Activated T-cell treated with anti-CD3 and anti-CD28 coated beads, Interleukin-2, amount 50 U/mL, for 72 hours (primary cell): ENCODE data around the gene ST7. TPM values are rescaled to one million over a fixed set of nuclear protein-coding genes. Genes with fewer than 3 reads are reported as not detected.

Experiments
- ATAC-seq, 2 donors: fragments of 150-1000 bp; cut with Tn5 transposase; replicated peaks in 1 of 2; 2 replicates each; pipeline ENCODE4 v1.10.0; 2021; ENCODE audit warnings: moderate library complexity in 2 of 2, mild to moderate bottlenecking in 1 of 2
- DNase-seq, 2 donors: peaks; one replicate each; pipeline ENCODE4 v3.0.0; 2021 to 2022; ENCODE audit warnings: mixed read lengths in 1 of 2
- H3K27ac Mint-ChIP-seq: one replicate; pipeline ENCODE4 v1.8.0; 2022; ENCODE audit warnings: mild to moderate bottlenecking, moderate library complexity, mixed read lengths
- H3K27me3 Mint-ChIP-seq: one replicate; pipeline ENCODE4 v1.8.0; 2022; ENCODE audit warnings: low read depth, mixed read lengths
- H3K36me3 Mint-ChIP-seq, 2 donors: one replicate each; pipeline ENCODE4 v1.8.0; 2022; ENCODE audit warnings: mixed read lengths in 2 of 2, mild to moderate bottlenecking in 1 of 2; ENCODE audit not compliant: insufficient read depth in 2 of 2
- H3K4me1 Mint-ChIP-seq: one replicate; pipeline ENCODE4 v1.8.0; 2022; ENCODE audit warnings: low read depth, mixed read lengths
- H3K4me3 Mint-ChIP-seq, 2 donors: one replicate each; pipeline ENCODE4 v1.8.0; 2022; ENCODE audit warnings: mild to moderate bottlenecking in 2 of 2, mixed read lengths in 2 of 2, moderate library complexity in 2 of 2
- H3K9me3 Mint-ChIP-seq, 2 donors: one replicate each; pipeline ENCODE4 v1.8.0; 2022; ENCODE audit warnings: mixed read lengths in 2 of 2
- total RNA-seq, 2 donors: library from RNA; stranded (reverse); gene quantifications; one replicate each; pipeline ENCODE4 v1.2.3, GENCODE V29; 2022

ST7 gene
- total RNA-seq, 2 donors from 2014 or later: 6.2 to 7.2 TPM

GRCh38 chr7:116991233-116991632 lies 37.9 kb downstream of the ST7 start:
- ATAC-seq (no peak), DNase-seq (no peak)
- Mint-ChIP-seq H3K36me3 (peaks cover 1 to 5% of the 10 kb centered on the region in 2 donors), H3K4me3 (no peak overlapping the region), H3K27ac (no peak overlapping the region), H3K4me1 (peaks cover 6% of the 10 kb centered on the region), H3K27me3 (peaks cover 13% of the 10 kb centered on the region), H3K9me3 (no peaks in the 10 kb centered on the region)

DNA sequence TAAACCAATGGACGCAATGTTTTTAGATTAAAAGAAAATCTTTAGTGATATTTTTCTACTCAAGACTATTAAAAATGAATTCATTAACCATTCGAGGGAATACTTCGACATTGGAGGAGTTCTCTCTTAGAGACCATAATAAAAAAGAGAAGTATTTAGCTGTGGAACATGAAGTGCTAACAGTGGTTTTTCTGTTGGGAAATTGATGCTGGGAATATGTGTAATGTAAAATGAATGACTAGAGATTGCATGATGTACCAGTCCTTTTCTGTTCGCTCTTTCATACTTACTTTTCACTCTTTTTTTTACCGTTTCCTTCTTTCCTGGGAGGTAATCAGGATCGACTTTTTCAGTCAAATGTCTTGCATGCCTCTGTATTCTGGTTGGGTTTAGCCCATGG lies 41.3 kb downstream of the ST7 start:
- Mint-ChIP-seq H3K4me1 (no peaks in the 10 kb centered on the region), H3K27ac (no peak overlapping the region), H3K9me3 (no peaks in the 10 kb centered on the region), H3K4me3 (no peak overlapping the region), H3K27me3 (peaks cover 13% of the 10 kb centered on the region), H3K36me3 (peaks cover 1 to 5% of the 10 kb centered on the region in 2 donors)
- no peak for DNase-seq
- no peak for ATAC-seq

- peaks cover 0 to under 1% of the 10 kb centered on the region in 2 donors for H3K36me3 Mint-ChIP-seq
- H3K4me3 Mint-ChIP-seq: no peak overlapping the region
- H3K4me1 Mint-ChIP-seq: no peaks in the 10 kb centered on the region
Observed at GRCh38 chr7:116997972-116998371, 44.7 kb downstream of the ST7 start.

GRCh38 chr7:116998567-116999175 lies 45.4 kb downstream of the ST7 start:
- Mint-ChIP-seq H3K9me3 (no peaks in the 10 kb centered on the region), H3K4me3 (no peak overlapping the region), H3K27me3 (peaks cover 13% of the 10 kb centered on the region), H3K36me3 (no peaks in the 10 kb centered on the region), H3K27ac (no peak overlapping the region), H3K4me1 (no peaks in the 10 kb centered on the region)
- ATAC-seq (no peak), DNase-seq (no peak)

More at GRCh38 chr7:116997972-116998371, 44.7 kb downstream of the ST7 start:
- H3K27ac Mint-ChIP-seq: no peak overlapping the region
- H3K27me3 Mint-ChIP-seq: peaks cover 13% of the 10 kb centered on the region
- H3K9me3 Mint-ChIP-seq: no peaks in the 10 kb centered on the region
- DNase-seq (no peak), ATAC-seq (no peak)

DNA sequence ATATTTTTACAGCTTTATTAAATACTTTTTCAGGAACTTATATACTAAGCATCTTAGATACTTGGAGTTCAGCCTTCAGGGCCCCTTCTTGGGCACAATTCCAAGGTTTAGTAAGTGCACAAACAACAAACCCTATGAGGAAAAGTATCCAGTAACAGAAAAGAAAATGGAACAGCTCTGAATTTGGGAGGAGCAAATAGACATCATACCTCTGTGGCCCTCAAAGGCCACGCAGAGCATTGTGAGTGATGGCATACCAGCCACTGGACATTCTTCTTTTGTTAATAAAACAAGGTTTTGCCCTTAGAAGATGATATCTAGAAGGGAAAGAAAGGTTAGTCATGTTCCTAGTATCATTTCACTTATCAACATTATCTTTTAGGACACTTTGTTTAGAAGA lies 46.0 kb downstream of the ST7 start:
- no peak for DNase-seq
- Mint-ChIP-seq H3K9me3 (no peaks in the 10 kb centered on the region), H3K36me3 (no peaks in the 10 kb centered on the region), H3K4me1 (no peaks in the 10 kb centered on the region), H3K27ac (no peak overlapping the region), H3K4me3 (no peak overlapping the region), H3K27me3 (peaks cover 13% of the 10 kb centered on the region)
- ATAC-seq: no peak

- Mint-ChIP-seq H3K27ac (no peak overlapping the region), H3K27me3 (peaks cover 8% of the 10 kb centered on the region), H3K9me3 (no peaks in the 10 kb centered on the region), H3K4me1 (peaks cover 9% of the 10 kb centered on the region), H3K36me3 (no peaks in the 10 kb centered on the region), H3K4me3 (no peak overlapping the region)
- no peak for ATAC-seq
- DNase-seq: no peak
Observed at GRCh38 chr7:117001283-117001682, 48.0 kb downstream of the ST7 start.

DNA sequence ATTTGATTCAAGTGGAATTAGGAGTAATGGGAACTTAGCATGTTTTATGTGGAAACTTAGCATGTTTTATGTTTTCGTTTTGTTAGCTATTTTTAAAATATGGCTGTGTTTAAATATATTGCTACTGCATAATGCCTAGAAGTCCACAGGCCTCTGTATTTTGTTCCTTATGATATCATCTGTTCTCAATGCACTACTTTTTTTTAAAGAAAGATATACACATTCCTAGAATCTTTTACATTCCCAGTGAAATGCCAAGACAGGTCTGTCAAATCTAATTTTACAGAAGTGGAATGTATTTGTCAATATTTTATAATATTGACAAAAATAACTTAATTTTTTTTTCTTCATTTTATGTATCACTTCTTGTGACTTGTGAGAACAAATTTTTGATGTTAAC lies 51.6 kb downstream of the ST7 start:
- Mint-ChIP-seq H3K4me3 (no peak overlapping the region), H3K27ac (no peak overlapping the region), H3K27me3 (peaks cover 8% of the 10 kb centered on the region), H3K4me1 (peaks cover 41% of the 10 kb centered on the region), H3K9me3 (no peaks in the 10 kb centered on the region), H3K36me3 (no peaks in the 10 kb centered on the region)
- no peak for ATAC-seq
- no peak for DNase-seq

- Mint-ChIP-seq H3K9me3 (no peaks in the 10 kb centered on the region), H3K27ac (no peak overlapping the region), H3K36me3 (no peaks in the 10 kb centered on the region), H3K4me1 (peaks cover 47% of the 10 kb centered on the region), H3K4me3 (no peak overlapping the region), H3K27me3 (peaks cover 8% of the 10 kb centered on the region)
- DNase-seq (no peak), ATAC-seq (no peak)
Observed at GRCh38 chr7:117005449-117005848, 52.1 kb downstream of the ST7 start.

DNA sequence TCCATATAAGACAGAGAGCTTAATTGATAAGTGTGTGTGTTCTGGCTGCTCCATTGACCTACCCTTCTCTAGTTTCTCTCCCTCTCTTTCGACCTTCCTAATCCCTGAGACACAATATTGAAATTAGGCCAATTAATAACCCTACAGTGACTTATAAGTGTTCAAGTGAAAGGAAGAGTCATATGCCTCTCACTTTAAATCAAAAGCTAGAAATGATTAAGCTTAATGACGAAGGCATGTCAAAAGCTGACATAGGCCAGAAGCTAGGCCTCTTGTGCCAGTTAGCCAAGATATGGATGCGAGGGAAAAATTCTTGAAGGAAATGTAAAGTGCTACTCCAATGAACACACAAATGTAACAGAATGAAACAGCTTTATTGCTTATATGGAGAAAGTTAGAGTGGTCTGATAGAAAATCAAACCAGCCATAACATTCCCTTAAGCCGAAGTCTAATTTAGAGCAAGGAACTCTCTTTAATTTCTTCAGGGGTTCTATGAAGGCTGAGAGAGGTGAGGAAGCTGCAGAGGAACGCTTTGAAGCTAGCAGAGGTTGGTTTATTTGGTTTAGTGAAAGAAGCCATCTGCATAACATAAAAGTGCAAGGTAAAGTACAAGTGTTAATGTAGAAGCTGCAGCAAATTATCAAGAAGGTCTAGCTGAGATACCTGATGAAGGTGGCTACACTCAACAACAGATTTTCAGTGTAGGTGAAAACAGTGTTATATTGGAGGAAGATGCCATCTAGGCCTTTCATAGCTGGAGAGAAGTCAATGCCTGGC lies 53.8 kb downstream of the ST7 start:
- Mint-ChIP-seq H3K9me3 (no peaks in the 10 kb centered on the region), H3K4me3 (peak overlapping the region; percentile 1 to 3), H3K4me1 (peaks cover 63% of the 10 kb centered on the region), H3K36me3 (no peaks in the 10 kb centered on the region), H3K27me3 (no peaks in the 10 kb centered on the region), H3K27ac (no peak overlapping the region)
- DNase-seq: no peak
- peak in 1 of 2 donors; percentile 16 for ATAC-seq

GRCh38 chr7:117008118-117008885 lies 55.0 kb downstream of the ST7 start:
- Mint-ChIP-seq H3K27ac (no peak overlapping the region), H3K9me3 (no peaks in the 10 kb centered on the region), H3K36me3 (no peaks in the 10 kb centered on the region), H3K27me3 (no peaks in the 10 kb centered on the region), H3K4me1 (peaks cover 74% of the 10 kb centered on the region), H3K4me3 (no peak overlapping the region)
- ATAC-seq (no peak), DNase-seq (no peak)

DNA sequence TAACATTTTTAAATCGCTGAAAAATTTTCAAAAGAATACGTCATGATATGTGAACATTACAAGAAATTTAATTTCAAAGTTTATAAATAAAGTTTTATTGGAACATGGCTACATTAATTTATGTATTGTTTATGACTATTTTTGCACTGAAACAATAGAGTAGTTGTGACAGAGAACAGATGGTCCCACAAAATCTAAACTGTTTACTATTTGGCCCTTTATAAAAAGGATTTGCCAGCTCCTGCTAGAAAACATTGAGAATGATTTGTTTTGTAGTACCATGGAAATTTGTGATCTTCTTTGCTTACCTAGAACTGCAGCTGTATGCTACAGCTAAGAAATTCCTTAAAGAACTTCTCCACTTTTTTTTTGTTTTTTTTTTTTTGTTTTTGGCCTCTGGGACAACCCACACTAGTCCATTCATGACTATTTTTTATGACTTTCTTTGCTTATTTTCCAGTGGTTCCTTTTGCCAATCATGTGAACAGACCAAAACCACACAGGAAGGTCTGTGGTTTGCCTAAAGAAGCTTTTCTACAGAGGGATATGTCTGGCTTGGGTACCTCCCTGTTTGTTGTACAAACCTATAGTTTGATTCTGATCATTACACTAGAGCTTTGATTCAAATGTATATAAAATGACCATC lies 55.7 kb downstream of the ST7 start:
- ATAC-seq (peak in 1 of 2 donors; percentile 19), DNase-seq (no peak)
- peak overlapping the region; percentile 11 to 42 for H3K4me3 Mint-ChIP-seq
- H3K36me3 Mint-ChIP-seq: no peaks in the 10 kb centered on the region
- peaks cover 74% of the 10 kb centered on the region for H3K4me1 Mint-ChIP-seq
- no peaks in the 10 kb centered on the region for H3K9me3 Mint-ChIP-seq
- no peak overlapping the region for H3K27ac Mint-ChIP-seq
- no peaks in the 10 kb centered on the region for H3K27me3 Mint-ChIP-seq

- H3K27me3 Mint-ChIP-seq: no peaks in the 10 kb centered on the region
- no peak for DNase-seq
- no peaks in the 10 kb centered on the region for H3K9me3 Mint-ChIP-seq
- H3K27ac Mint-ChIP-seq: peak overlapping the region; percentile 14
- peaks cover 79% of the 10 kb centered on the region for H3K4me1 Mint-ChIP-seq
- ATAC-seq: peak; percentile 26 to 32
- H3K36me3 Mint-ChIP-seq: no peaks in the 10 kb centered on the region
- H3K4me3 Mint-ChIP-seq: peak overlapping the region; percentile 36 to 79
Observed at GRCh38 chr7:117009705-117010361, 56.5 kb downstream of the ST7 start.
